ENCODE results near the gene BRD3. TPM values are rescaled to one million over a fixed set of nuclear protein-coding genes. Genes with fewer than 3 reads are reported as not detected.

Gene BRD3
- total RNA-seq, 1 experiment from 2014 or later = 40.7 TPM

- H3K9me3 ChIP-seq (ENCODE audit: control insufficient read depth in 1 of 2, insufficient read depth in 1 of 2, low read depth in 1 of 2, low read length in 2 of 2) = no peaks in the 10 kb centered on the region
- no peak for ATAC-seq
- H2AFZ ChIP-seq (ENCODE audit: low read depth, low read length, poor library complexity, severe bottlenecking) = no peak overlapping the region
- peaks cover 7 to 16% of the 10 kb centered on the region in 2 experiments; a peak in 2 of 4 replicates for H3K36me3 ChIP-seq (ENCODE audit: control insufficient read depth in 1 of 2, insufficient read depth in 2 of 2, low read length in 2 of 2)
- H3K27me3 ChIP-seq (ENCODE audit: insufficient read depth, low read length) = no peaks in the 10 kb centered on the region
- no peaks in the 10 kb centered on the region for H3K79me2 ChIP-seq (ENCODE audit: insufficient read depth, low read length)
- DNase-seq (ENCODE audit: low read depth, low spot score) = no peak
- ChIA-PET POLR2A (no interaction called here), RAD21 (ENCODE audit: low non-redundant PET in 1 of 2, low total read pairs in 2 of 2, uncharacterized antibody in 2 of 2, unreplicated experiment in 2 of 2) (no interaction called here), CTCF (no interaction called here)
- H3K4me3 ChIP-seq (replicated peaks in 1 of 2; ENCODE audit: low read depth in 1 of 2, low read length in 2 of 2) = no peak overlapping the region
- no peaks in the 10 kb centered on the region for H4K20me1 ChIP-seq (ENCODE audit: insufficient read depth)
- H3K4me1 ChIP-seq (ENCODE audit: control insufficient read depth in 1 of 2, insufficient read depth in 2 of 2, low read length in 2 of 2) = no peaks in the 10 kb centered on the region
- no TSS peak for BruUV-seq (replicated peaks)
- H3K4me2 ChIP-seq (ENCODE audit: low read length) = no peak overlapping the region
- no peak overlapping the region for H3K27ac ChIP-seq (ENCODE audit: low read depth, low read length)
- H3K9ac ChIP-seq (ENCODE audit: low read length) = no peak overlapping the region
- no peaks in the 10 kb centered on the region for H3K9me2 ChIP-seq (ENCODE audit: insufficient read depth)
- intact Hi-C loops (cut with micrococcal nuclease) = no loop called here
- TF ChIP-seq POLR2A (IDR thresholded peaks at IDR 0.05; ENCODE audit: borderline replicate concordance, extremely low read depth, insufficient read depth, insufficient read length) (no peak), FOSL1 (IDR thresholded peaks at IDR 0.05; ENCODE audit: low read depth) (no peak), ZNF274 (IDR thresholded peaks at IDR 0.05; ENCODE audit: low read depth, low read length) (no peak), SIN3A (IDR thresholded peaks at IDR 0.05; ENCODE audit: low read depth) (no peak), SP1 (IDR thresholded peaks at IDR 0.05; ENCODE audit: low read depth) (no peak), EGR1 (IDR thresholded peaks at IDR 0.05; ENCODE audit: low read depth) (no peak), TCF7L2 (IDR thresholded peaks at IDR 0.05; ENCODE audit: borderline replicate concordance, extremely low read depth, insufficient read depth, insufficient read length) (no peak), EZH2phosphoT487 (IDR thresholded peaks at IDR 0.05; ENCODE audit: borderline replicate concordance) (no peak), SRF (IDR thresholded peaks at IDR 0.05; ENCODE audit: low read depth) (no peak), JUND (IDR thresholded peaks at IDR 0.05) (no peak), CEBPB (IDR thresholded peaks at IDR 0.05; ENCODE audit: low read depth) (no peak), YY1 (IDR thresholded peaks at IDR 0.05; ENCODE audit: extremely low read depth, insufficient replicate concordance, low read depth, low read length) (no peak)
- TF ChIP-seq, protein P1, sequence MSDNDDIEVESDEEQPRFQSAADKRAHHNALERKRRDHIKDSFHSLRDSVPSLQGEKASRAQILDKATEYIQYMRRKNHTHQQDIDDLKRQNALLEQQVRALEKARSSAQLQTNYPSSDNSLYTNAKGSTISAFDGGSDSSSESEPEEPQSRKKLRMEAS (IDR thresholded peaks at IDR 0.05) = no peak
These were observed 17.8 kb downstream of the BRD3 start for GRCh38 chr9:134049772-134050588.

Measured in HCT116 (cell line).